GM18498 (cell line): ENCODE measurements around the gene NCAPD2.

ENCODE experiments used
- ATAC-seq: cut with Tn5 transposase; IDR thresholded peaks from one replicate; pipeline ENCODE4 v1.9.1; 2021; ENCODE audit warnings: mild to moderate bottlenecking, moderate library complexity; ENCODE audit not compliant: unreplicated experiment

The NCAPD2 gene

GRCh38 chr12:6562881-6563280, 69.0 kb downstream of the NCAPD2 start:
- no peak for ATAC-seq

- ATAC-seq, result no peak
These were observed 69.6 kb downstream of the NCAPD2 start for GRCh38 chr12:6563448-6564050.

GRCh38 chr12:6567112-6567670, 73.3 kb downstream of the NCAPD2 start:
- no peak for ATAC-seq

GRCh38 chr12:6569312-6569711, 75.4 kb downstream of the NCAPD2 start:
- ATAC-seq, result no peak

GRCh38 chr12:6569786-6570185, 75.9 kb downstream of the NCAPD2 start:
- no peak for ATAC-seq

GRCh38 chr12:6570264-6570887, 76.5 kb downstream of the NCAPD2 start:
- ATAC-seq, result no peak

GRCh38 chr12:6573001-6573400, 79.1 kb downstream of the NCAPD2 start:
- ATAC-seq, result no peak

- no peak for ATAC-seq
These were observed 80.8 kb downstream of the NCAPD2 start for GRCh38 chr12:6574576-6575295.

GRCh38 chr12:6575648-6576047, 81.7 kb downstream of the NCAPD2 start:
- ATAC-seq, result no peak
